WTC11 (cell line): Measurements from ENCODE around the gene CXCL5. TPM values are rescaled to one million over a fixed set of nuclear protein-coding genes. Genes with fewer than 3 reads are reported as not detected.

ENCODE experiments used
- ATAC-seq: fragments of 200-7000 bp; cut with Tn5 transposase; 2 replicates; pipeline ENCODE4 v1.10.0; 2021; ENCODE audit warnings: mild to moderate bottlenecking, moderate library complexity
- CTCF ChIA-PET: fragments of 300-600 bp; sonication (Branson Sonifier 250); formaldehyde crosslinking; loops from one replicate; lab custom pipeline; 2021; ENCODE audit warnings: antibody characterized with exemption; lab: Charles Lee
- POLR2A ChIA-PET: fragments of 350-600 bp; sonication (Branson Sonifier 250); formaldehyde crosslinking; loops from one replicate; lab custom pipeline; 2021; ENCODE audit warnings: antibody characterized with exemption; lab: Charles Lee
- DNase-seq: peaks from one replicate; pipeline ENCODE4 v3.0.0; 2021; ENCODE audit warnings: low spot score
- H3K27ac Mint-ChIP-seq: 2 replicates; pipeline ENCODE4 v1.8.0; 2021; ENCODE audit warnings: mixed read lengths
- H3K27me3 Mint-ChIP-seq: 2 replicates; pipeline ENCODE4 v1.8.0; 2021; ENCODE audit warnings: low read depth, mild to moderate bottlenecking, moderate library complexity, mixed read lengths
- H3K36me3 Mint-ChIP-seq: 2 replicates; pipeline ENCODE4 v1.8.0; 2021; ENCODE audit warnings: mixed read lengths
- H3K4me1 Mint-ChIP-seq: 2 replicates; pipeline ENCODE4 v1.8.0; 2022; ENCODE audit warnings: mixed read lengths
- H3K4me3 Mint-ChIP-seq: 2 replicates; pipeline ENCODE4 v1.8.0; 2021; ENCODE audit warnings: mild to moderate bottlenecking, moderate library complexity, mixed read lengths
- H3K9me3 Mint-ChIP-seq: 2 replicates; pipeline ENCODE4 v1.8.0; 2021; ENCODE audit warnings: mixed read lengths
- FOXJ3 ChIP-seq: sonication (generic); formaldehyde crosslinking; IDR thresholded peaks from 2 replicates; pipeline ENCODE4 v1.9.0; 2021; ENCODE audit warnings: missing genetic modification reagents, mild to moderate bottlenecking, borderline replicate concordance
- GRHL2 ChIP-seq: fragments of 250-450 bp; sonication (Bioruptor Pico); IDR thresholded peaks from 2 replicates; pipeline ENCODE4 v1.8.0; 2022; ENCODE audit warnings: mild to moderate bottlenecking, moderate library complexity; ENCODE audit not compliant: insufficient replicate concordance, severe bottlenecking
- MYBL2 ChIP-seq: sonication (generic); formaldehyde crosslinking; IDR thresholded peaks from 2 replicates; pipeline ENCODE4 v1.8.1; 2023; ENCODE audit warnings: mild to moderate bottlenecking, moderate library complexity, missing genetic modification reagents
- OVOL2 ChIP-seq: fragments of 250-450 bp; sonication (Bioruptor Pico); IDR thresholded peaks from 2 replicates; pipeline ENCODE4 v1.9.0; 2021; ENCODE audit warnings: mild to moderate bottlenecking, borderline replicate concordance
- TEAD1 ChIP-seq: sonication (generic); formaldehyde crosslinking; IDR thresholded peaks from 2 replicates; pipeline ENCODE4 v1.8.0; 2022; ENCODE audit warnings: mild to moderate bottlenecking, missing genetic modification reagents
- ZNF121 ChIP-seq: sonication (generic); formaldehyde crosslinking; IDR thresholded peaks from 2 replicates; pipeline ENCODE4 v1.8.0; 2023; ENCODE audit warnings: missing genetic modification reagents
- ZNF512 ChIP-seq: sonication (generic); formaldehyde crosslinking; IDR thresholded peaks from 2 replicates; pipeline ENCODE4 v1.8.1; 2022; ENCODE audit warnings: missing genetic modification reagents, borderline replicate concordance
- ZNF532 ChIP-seq: fragments of 250-450 bp; sonication (Bioruptor Pico); IDR thresholded peaks from 2 replicates; pipeline ENCODE4 v1.9.0; 2021; ENCODE audit warnings: mild to moderate bottlenecking, borderline replicate concordance
- total RNA-seq: library from RNA; stranded (reverse); gene quantifications from 3 replicates; pipeline ENCODE4 v1.2.3, GENCODE V29; 2021
- TF ChIP-seq, protein P1 (sequence below): sonication (generic); formaldehyde crosslinking; conservative IDR thresholded peaks from 2 replicates; pipeline ENCODE4 v1.8.1; 2023; ENCODE audit warnings: mild to moderate bottlenecking, low read depth, missing genetic modification reagents, moderate library complexity
- TF ChIP-seq, protein P2 (sequence below): sonication (generic); formaldehyde crosslinking; IDR thresholded peaks from 2 replicates; pipeline ENCODE4 v1.8.1; 2023; ENCODE audit warnings: mild to moderate bottlenecking, missing genetic modification reagents, moderate library complexity
- TF ChIP-seq, protein P3 (sequence below): fragments of 250-450 bp; sonication (Bioruptor Pico); IDR thresholded peaks from 2 replicates; pipeline ENCODE4 v1.8.0; 2021; ENCODE audit warnings: mild to moderate bottlenecking
- TF ChIP-seq, protein P4 (sequence below): sonication (generic); formaldehyde crosslinking; IDR thresholded peaks from 2 replicates; pipeline ENCODE4 v1.8.1; 2022; ENCODE audit warnings: mild to moderate bottlenecking, missing genetic modification reagents, moderate library complexity, borderline replicate concordance
- TF ChIP-seq, protein P5 (sequence below): sonication (generic); formaldehyde crosslinking; IDR thresholded peaks from 2 replicates; pipeline ENCODE4 v1.8.1; 2022; ENCODE audit warnings: mild to moderate bottlenecking, moderate library complexity, missing genetic modification reagents

Gene CXCL5
- total RNA-seq, 1 experiment from 2014 or later, result 3.6 TPM

GRCh38 chr4:73976716-73977115, 21.8 kb downstream of the CXCL5 start (continued):
- TF ChIP-seq, protein P1, sequence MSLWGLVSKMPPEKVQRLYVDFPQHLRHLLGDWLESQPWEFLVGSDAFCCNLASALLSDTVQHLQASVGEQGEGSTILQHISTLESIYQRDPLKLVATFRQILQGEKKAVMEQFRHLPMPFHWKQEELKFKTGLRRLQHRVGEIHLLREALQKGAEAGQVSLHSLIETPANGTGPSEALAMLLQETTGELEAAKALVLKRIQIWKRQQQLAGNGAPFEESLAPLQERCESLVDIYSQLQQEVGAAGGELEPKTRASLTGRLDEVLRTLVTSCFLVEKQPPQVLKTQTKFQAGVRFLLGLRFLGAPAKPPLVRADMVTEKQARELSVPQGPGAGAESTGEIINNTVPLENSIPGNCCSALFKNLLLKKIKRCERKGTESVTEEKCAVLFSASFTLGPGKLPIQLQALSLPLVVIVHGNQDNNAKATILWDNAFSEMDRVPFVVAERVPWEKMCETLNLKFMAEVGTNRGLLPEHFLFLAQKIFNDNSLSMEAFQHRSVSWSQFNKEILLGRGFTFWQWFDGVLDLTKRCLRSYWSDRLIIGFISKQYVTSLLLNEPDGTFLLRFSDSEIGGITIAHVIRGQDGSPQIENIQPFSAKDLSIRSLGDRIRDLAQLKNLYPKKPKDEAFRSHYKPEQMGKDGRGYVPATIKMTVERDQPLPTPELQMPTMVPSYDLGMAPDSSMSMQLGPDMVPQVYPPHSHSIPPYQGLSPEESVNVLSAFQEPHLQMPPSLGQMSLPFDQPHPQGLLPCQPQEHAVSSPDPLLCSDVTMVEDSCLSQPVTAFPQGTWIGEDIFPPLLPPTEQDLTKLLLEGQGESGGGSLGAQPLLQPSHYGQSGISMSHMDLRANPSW, result no peak
- TF ChIP-seq, protein P2, sequence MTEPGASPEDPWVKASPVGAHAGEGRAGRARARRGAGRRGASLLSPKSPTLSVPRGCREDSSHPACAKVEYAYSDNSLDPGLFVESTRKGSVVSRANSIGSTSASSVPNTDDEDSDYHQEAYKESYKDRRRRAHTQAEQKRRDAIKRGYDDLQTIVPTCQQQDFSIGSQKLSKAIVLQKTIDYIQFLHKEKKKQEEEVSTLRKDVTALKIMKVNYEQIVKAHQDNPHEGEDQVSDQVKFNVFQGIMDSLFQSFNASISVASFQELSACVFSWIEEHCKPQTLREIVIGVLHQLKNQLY (CRISPR knock-in tag), result no peak
- no peak for TF ChIP-seq ZNF532
- TF ChIP-seq TEAD1 (CRISPR knock-in tag), result no peak
- TF ChIP-seq MYBL2 (CRISPR knock-in tag), result no peak
- TF ChIP-seq ZNF121 (CRISPR knock-in tag), result no peak
- no peak for TF ChIP-seq ZNF512
- no peak for TF ChIP-seq FOXJ3 (CRISPR knock-in tag)
- TF ChIP-seq, protein P3, sequence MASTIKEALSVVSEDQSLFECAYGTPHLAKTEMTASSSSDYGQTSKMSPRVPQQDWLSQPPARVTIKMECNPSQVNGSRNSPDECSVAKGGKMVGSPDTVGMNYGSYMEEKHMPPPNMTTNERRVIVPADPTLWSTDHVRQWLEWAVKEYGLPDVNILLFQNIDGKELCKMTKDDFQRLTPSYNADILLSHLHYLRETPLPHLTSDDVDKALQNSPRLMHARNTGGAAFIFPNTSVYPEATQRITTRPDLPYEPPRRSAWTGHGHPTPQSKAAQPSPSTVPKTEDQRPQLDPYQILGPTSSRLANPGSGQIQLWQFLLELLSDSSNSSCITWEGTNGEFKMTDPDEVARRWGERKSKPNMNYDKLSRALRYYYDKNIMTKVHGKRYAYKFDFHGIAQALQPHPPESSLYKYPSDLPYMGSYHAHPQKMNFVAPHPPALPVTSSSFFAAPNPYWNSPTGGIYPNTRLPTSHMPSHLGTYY, result no peak
- no peak for TF ChIP-seq GRHL2
- no peak for TF ChIP-seq OVOL2
- TF ChIP-seq, protein P4, sequence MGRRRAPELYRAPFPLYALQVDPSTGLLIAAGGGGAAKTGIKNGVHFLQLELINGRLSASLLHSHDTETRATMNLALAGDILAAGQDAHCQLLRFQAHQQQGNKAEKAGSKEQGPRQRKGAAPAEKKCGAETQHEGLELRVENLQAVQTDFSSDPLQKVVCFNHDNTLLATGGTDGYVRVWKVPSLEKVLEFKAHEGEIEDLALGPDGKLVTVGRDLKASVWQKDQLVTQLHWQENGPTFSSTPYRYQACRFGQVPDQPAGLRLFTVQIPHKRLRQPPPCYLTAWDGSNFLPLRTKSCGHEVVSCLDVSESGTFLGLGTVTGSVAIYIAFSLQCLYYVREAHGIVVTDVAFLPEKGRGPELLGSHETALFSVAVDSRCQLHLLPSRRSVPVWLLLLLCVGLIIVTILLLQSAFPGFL, result no peak

DNA sequence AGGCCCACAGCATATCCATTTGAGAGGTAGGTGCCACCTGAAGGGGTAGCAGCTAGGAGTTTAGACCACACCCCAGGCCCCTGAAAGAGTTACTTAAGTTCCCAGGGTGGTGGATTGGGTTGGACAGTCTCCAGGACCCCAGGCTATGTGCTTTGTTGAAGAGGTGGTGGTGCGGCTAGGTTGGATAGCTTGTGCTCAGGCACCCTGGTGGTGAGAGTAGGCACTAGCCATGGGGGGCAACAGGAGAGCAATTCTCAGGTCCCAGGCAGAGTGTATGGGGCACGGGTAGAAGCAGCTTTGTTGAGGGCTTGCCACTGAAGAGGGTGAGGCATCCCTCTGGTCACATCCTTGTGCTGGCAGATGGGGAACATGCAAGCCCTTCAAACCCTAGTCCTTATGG, 22.3 kb downstream of the CXCL5 start:
- ChIA-PET CTCF (interaction anchor here (0.7 to 2.4 kb wide), 3 partner anchors 11 to 63 kb away, joined by 3 to 13 read pairs (median 3); partner anchors contain the start of gene CXCL5), POLR2A (no interaction called here)
- TF ChIP-seq, protein P5, sequence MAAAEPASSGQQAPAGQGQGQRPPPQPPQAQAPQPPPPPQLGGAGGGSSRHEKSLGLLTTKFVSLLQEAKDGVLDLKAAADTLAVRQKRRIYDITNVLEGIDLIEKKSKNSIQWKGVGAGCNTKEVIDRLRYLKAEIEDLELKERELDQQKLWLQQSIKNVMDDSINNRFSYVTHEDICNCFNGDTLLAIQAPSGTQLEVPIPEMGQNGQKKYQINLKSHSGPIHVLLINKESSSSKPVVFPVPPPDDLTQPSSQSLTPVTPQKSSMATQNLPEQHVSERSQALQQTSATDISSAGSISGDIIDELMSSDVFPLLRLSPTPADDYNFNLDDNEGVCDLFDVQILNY (CRISPR knock-in tag), result no peak
- H3K36me3 Mint-ChIP-seq, result peaks cover 24% of the 10 kb centered on the region
- DNase-seq (no peak), ATAC-seq (no peak)
- peaks cover 22% of the 10 kb centered on the region for H3K4me1 Mint-ChIP-seq
- H3K27me3 Mint-ChIP-seq, result no peaks in the 10 kb centered on the region
- H3K9me3 Mint-ChIP-seq, result peaks cover 28% of the 10 kb centered on the region
- H3K4me3 Mint-ChIP-seq, result no peak overlapping the region
- H3K27ac Mint-ChIP-seq, result no peak overlapping the region
